ENCODE results near the gene CADPS2. TPM values are rescaled to one million over a fixed set of nuclear protein-coding genes. Genes with fewer than 3 reads are reported as not detected.

CADPS2 gene
- total RNA-seq, 2 experiments from 2014 or later, result not detected

DNA sequence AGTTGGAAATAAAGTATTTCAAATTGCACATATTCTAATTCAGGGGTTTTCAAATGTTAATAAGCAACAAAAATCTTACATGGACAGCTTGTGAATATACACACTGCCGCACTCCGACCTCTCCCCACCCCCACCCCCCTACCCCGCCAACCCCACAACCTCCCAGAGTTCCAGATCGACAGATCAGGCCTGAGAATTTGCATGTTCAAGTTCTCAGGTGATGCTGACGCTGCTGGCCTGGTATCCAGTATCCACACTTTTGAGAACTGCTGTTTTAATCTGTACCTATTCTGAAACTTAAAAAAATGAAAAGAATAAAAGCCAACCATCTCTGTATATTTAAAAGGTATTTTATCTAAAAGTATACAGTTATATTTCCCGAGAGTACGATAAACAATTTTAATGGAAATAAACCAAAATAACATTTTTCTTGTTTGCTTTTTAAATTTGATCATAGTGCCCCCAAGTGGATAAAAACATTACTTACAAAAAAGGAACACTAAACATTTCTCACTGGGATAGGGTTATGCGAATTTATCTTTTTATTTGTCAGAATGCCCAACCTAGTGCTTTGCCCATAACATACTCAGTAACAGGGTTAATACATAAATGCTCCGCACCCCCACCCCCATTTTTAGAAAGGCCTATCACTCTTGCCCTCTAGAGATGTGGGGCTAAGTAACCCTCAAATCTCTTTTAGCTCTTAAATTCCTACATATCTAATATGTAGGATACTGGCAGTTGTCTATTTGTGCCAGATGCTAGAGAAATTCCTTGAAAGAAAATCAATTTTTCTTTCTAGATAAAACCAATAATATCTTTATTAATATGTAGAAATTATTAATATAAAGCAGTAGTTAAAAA lies 353.6 kb downstream of the CADPS2 start:
- Mint-ChIP-seq H3K27me3 (no peaks in the 10 kb centered on the region), H3K9me3 (no peaks in the 10 kb centered on the region), H3K36me3 (ENCODE audit: low read depth) (no peaks in the 10 kb centered on the region), H3K4me1 (ENCODE audit: low read depth) (no peaks in the 10 kb centered on the region), H3K27ac (no peak overlapping the region), H3K4me3 (no peak overlapping the region)
- intact Hi-C loops (cut with DNase I, micrococcal nuclease), result loop anchor here in 1 of 2 experiments (10.0 kb wide), 1 partner anchor 62 kb away; no protein-coding TSS in a partner anchor
- Histone ChIP-seq H3K27me3 (ENCODE audit: control insufficient read depth in 1 of 2, insufficient read depth in 2 of 2, low read length in 2 of 2) (no peaks in the 10 kb centered on the region), H3K9me3 (ENCODE audit: control insufficient read depth in 1 of 2, insufficient read depth in 1 of 2, low read length in 2 of 2) (no peaks in the 10 kb centered on the region), H3K4me1 (ENCODE audit: insufficient read depth, low read length) (no peaks in the 10 kb centered on the region), H3K4me3 (ENCODE audit: low read length) (no peak overlapping the region), H3K27ac (ENCODE audit: low read depth in 1 of 2, low read length in 2 of 2) (no peak overlapping the region), H3K36me3 (ENCODE audit: insufficient read depth, low read length) (no peaks in the 10 kb centered on the region)
- DNase-seq (no peak), ATAC-seq (ENCODE audit: poor library complexity) (no peak)
- ChIA-PET POLR2A (no interaction called here), CTCF (no interaction called here)
- TF ChIP-seq, protein P1, sequence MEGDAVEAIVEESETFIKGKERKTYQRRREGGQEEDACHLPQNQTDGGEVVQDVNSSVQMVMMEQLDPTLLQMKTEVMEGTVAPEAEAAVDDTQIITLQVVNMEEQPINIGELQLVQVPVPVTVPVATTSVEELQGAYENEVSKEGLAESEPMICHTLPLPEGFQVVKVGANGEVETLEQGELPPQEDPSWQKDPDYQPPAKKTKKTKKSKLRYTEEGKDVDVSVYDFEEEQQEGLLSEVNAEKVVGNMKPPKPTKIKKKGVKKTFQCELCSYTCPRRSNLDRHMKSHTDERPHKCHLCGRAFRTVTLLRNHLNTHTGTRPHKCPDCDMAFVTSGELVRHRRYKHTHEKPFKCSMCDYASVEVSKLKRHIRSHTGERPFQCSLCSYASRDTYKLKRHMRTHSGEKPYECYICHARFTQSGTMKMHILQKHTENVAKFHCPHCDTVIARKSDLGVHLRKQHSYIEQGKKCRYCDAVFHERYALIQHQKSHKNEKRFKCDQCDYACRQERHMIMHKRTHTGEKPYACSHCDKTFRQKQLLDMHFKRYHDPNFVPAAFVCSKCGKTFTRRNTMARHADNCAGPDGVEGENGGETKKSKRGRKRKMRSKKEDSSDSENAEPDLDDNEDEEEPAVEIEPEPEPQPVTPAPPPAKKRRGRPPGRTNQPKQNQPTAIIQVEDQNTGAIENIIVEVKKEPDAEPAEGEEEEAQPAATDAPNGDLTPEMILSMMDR (IDR thresholded peaks at IDR 0.05), result no peak

DNA sequence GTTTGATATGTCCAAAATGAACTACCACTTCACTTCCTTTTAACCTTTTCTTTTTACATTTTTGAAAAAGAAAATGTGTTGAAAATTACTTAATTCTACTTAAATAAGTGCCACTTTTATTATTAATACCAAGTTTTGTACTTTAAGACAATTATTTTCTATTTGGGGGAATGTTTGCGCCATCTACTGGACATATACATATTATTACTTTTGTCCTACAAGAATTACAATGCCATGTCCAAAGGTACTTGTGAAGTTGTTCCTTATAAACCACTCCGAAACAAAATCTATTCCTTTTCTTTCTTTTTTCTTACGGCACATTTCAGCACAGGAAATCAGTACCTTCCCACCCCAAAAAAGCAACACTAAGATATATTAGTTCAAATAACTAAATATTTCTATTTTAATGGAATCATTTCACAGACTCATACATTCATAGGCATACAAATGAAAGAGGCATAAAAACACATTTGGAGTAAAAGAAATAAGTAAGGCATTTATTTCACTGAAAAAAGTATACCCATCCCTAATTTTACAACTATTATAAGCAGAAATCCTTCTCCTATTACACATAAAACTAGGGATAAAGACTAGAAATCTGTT lies 357.3 kb downstream of the CADPS2 start:
- Histone ChIP-seq H3K4me1 (ENCODE audit: insufficient read depth, low read length) (no peaks in the 10 kb centered on the region), H3K27ac (ENCODE audit: low read depth in 1 of 2, low read length in 2 of 2) (no peak overlapping the region), H3K9me3 (ENCODE audit: control insufficient read depth in 1 of 2, insufficient read depth in 1 of 2, low read length in 2 of 2) (no peaks in the 10 kb centered on the region), H3K27me3 (ENCODE audit: control insufficient read depth in 1 of 2, insufficient read depth in 2 of 2, low read length in 2 of 2) (no peaks in the 10 kb centered on the region), H3K4me3 (ENCODE audit: low read length) (no peak overlapping the region), H3K36me3 (ENCODE audit: insufficient read depth, low read length) (no peaks in the 10 kb centered on the region)
- POLR2A ChIA-PET, result no interaction called here
- no peaks in the 10 kb centered on the region for H3K36me3 Mint-ChIP-seq (ENCODE audit: low read depth)
- H3K9me3 Mint-ChIP-seq, result no peaks in the 10 kb centered on the region
- CTCF ChIA-PET, result no interaction called here
- no peak overlapping the region for H3K27ac Mint-ChIP-seq
- ATAC-seq (ENCODE audit: poor library complexity) (no peak), DNase-seq (peak in 1 of 14 experiments; percentile 2)
- intact Hi-C loops (cut with DNase I, micrococcal nuclease), result no loop called here
- H3K4me3 Mint-ChIP-seq, result no peak overlapping the region
- H3K27me3 Mint-ChIP-seq, result no peaks in the 10 kb centered on the region
- TF ChIP-seq, protein P1 (IDR thresholded peaks at IDR 0.05), result no peak
- H3K4me1 Mint-ChIP-seq (ENCODE audit: low read depth), result no peaks in the 10 kb centered on the region

DNA sequence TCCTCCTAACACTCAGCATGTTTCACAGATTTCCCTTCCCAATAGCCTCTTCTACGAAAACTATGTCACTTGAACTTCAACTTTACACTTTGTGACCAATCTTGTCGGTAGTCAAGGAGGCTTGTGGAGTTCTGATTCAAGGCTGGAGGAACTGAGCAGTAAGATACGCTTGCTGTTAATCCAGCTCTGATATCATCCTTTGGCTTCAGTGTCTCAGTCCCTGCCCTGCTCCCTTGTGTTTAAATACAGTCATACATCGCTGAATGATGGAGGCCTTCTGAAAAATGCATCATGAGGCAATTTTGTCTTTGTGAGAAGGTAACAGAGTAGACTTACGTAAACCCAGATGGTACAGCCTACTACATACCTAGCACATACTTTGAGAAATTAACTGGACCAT lies 360.9 kb downstream of the CADPS2 start:
- Histone ChIP-seq H3K27me3 (ENCODE audit: control insufficient read depth in 1 of 2, insufficient read depth in 2 of 2, low read length in 2 of 2) (no peaks in the 10 kb centered on the region), H3K4me3 (ENCODE audit: low read length) (no peak overlapping the region), H3K4me1 (ENCODE audit: insufficient read depth, low read length) (no peaks in the 10 kb centered on the region), H3K27ac (ENCODE audit: low read depth in 1 of 2, low read length in 2 of 2) (no peak overlapping the region), H3K9me3 (ENCODE audit: control insufficient read depth in 1 of 2, insufficient read depth in 1 of 2, low read length in 2 of 2) (no peaks in the 10 kb centered on the region), H3K36me3 (ENCODE audit: insufficient read depth, low read length) (no peaks in the 10 kb centered on the region)
- intact Hi-C loops (cut with DNase I, micrococcal nuclease), result no loop called here
- H3K27ac Mint-ChIP-seq, result no peak overlapping the region
- H3K36me3 Mint-ChIP-seq (ENCODE audit: low read depth), result no peaks in the 10 kb centered on the region
- POLR2A ChIA-PET, result no interaction called here
- no peak for ATAC-seq (ENCODE audit: poor library complexity)
- no peak for DNase-seq
- no peaks in the 10 kb centered on the region for H3K4me1 Mint-ChIP-seq (ENCODE audit: low read depth)
- H3K27me3 Mint-ChIP-seq, result no peaks in the 10 kb centered on the region
- CTCF ChIA-PET, result no interaction called here
- H3K9me3 Mint-ChIP-seq, result no peaks in the 10 kb centered on the region
- no peak overlapping the region for H3K4me3 Mint-ChIP-seq
- TF ChIP-seq, protein P1 (IDR thresholded peaks at IDR 0.05), result no peak

All from CD4-positive, alpha-beta T cell (primary cell).